OCI-LY7 (cell line): ENCODE measurements around the gene FNDC3B. TPM values are rescaled to one million over a fixed set of nuclear protein-coding genes. Genes with fewer than 3 reads are reported as not detected.

Source experiments
- BruUV-seq: library from RNA; stranded (reverse); fragments of 400-500 nt; replicated peaks from 2 replicates; lab custom pipeline; 2021; lab: Mats Ljungman, UMichigan
- CTCF ChIA-PET: fragments of 300-600 bp; sonication (Branson Sonifier 250); formaldehyde crosslinking; loops from one replicate; lab custom pipeline; 2022; ENCODE audit warnings: antibody characterized with exemption; ENCODE audit not compliant: unreplicated experiment; lab: Charles Lee
- POLR2A ChIA-PET: fragments of 300-600 bp; sonication (Branson Sonifier 250); formaldehyde crosslinking; loops from one replicate; lab custom pipeline; 2022; ENCODE audit warnings: antibody characterized with exemption; lab: Charles Lee
- DNase-seq: peaks from one replicate; pipeline ENCODE4 v3.0.0-alpha.2; 2015; ENCODE audit warnings: low spot score
- H2AFZ ChIP-seq: fragments of 200-600 bp; sonication (generic), shearing (Covaris generic); 2 replicates; pipeline ENCODE4 v1.6.1; 2014; ENCODE audit warnings: mild to moderate bottlenecking, antibody characterized with exemption, low read length, moderate library complexity
- H3K27ac ChIP-seq: fragments of 200-600 bp; sonication (generic); 2 replicates; pipeline ENCODE4 v1.5.1; 2014; ENCODE audit warnings: mixed run types, low read depth, mild to moderate bottlenecking, moderate library complexity, low read length, inconsistent platforms; ENCODE audit not compliant: poor library complexity, severe bottlenecking
- H3K36me3 ChIP-seq: fragments of 200-600 bp; sonication (generic); 2 replicates; pipeline ENCODE4 v1.6.1; 2014; ENCODE audit warnings: mild to moderate bottlenecking, antibody characterized with exemption, low read length, moderate library complexity, mixed read lengths; ENCODE audit not compliant: insufficient read depth
- H3K4me1 ChIP-seq: fragments of 200-600 bp; sonication (generic); 2 replicates; pipeline ENCODE4 v1.5.1; 2014; ENCODE audit warnings: mild to moderate bottlenecking, low read length; ENCODE audit not compliant: insufficient read depth, poor library complexity, severe bottlenecking
- H3K4me2 ChIP-seq: fragments of 200-600 bp; sonication (generic); 2 replicates; pipeline ENCODE4 v1.6.1; 2014; ENCODE audit warnings: mild to moderate bottlenecking, low read length
- H3K4me3 ChIP-seq: fragments of 200-600 bp; sonication (generic); 2 replicates; pipeline ENCODE4 v1.5.1; 2014; ENCODE audit warnings: mild to moderate bottlenecking, low read depth, low read length; ENCODE audit not compliant: poor library complexity, severe bottlenecking
- H3K79me2 ChIP-seq: fragments of 200-600 bp; sonication (generic); 2 replicates; pipeline ENCODE4 v1.6.1; 2016; ENCODE audit warnings: low read depth, mild to moderate bottlenecking, low read length, moderate library complexity, mixed read lengths; ENCODE audit not compliant: insufficient read depth
- H3K9me2 ChIP-seq: fragments of 200-600 bp; sonication (generic); 2 replicates; pipeline ENCODE4 v1.6.1; 2016; ENCODE audit warnings: mild to moderate bottlenecking, low read length, mixed read lengths; ENCODE audit not compliant: insufficient read depth
- H3K9me3 ChIP-seq: fragments of 200-600 bp; sonication (generic); 2 replicates; pipeline ENCODE4 v1.6.1; 2014; ENCODE audit warnings: mild to moderate bottlenecking, mixed run types, low read length, mixed read lengths
- H4K20me1 ChIP-seq: fragments of 200-600 bp; sonication (generic); 2 replicates; pipeline ENCODE4 v1.6.1; 2014; ENCODE audit warnings: mild to moderate bottlenecking, antibody characterized with exemption, low read length, moderate library complexity, mixed read lengths; ENCODE audit not compliant: insufficient read depth
- CTCF ChIP-seq: fragments of 200-600 bp; sonication (generic); conservative IDR thresholded peaks from 2 replicates; pipeline ENCODE4 v1.5.1; 2014; ENCODE audit warnings: mild to moderate bottlenecking, antibody characterized with exemption, low read length, moderate library complexity, mixed read lengths
- EZH2phosphoT487 ChIP-seq: fragments of 200-600 bp; sonication (generic); IDR thresholded peaks from 2 replicates; pipeline ENCODE4 v1.6.1; 2018; ENCODE audit warnings: low read depth, borderline replicate concordance, mild to moderate bottlenecking, mixed run types, antibody characterized with exemption, low read length, moderate library complexity, mixed read lengths
- intact Hi-C: fragments of 100-400 bp; cut with micrococcal nuclease; formaldehyde crosslinking; loops from one replicate; pipeline ENCODE4 v1.10.0; 2022; ENCODE audit not compliant: unreplicated experiment
- total RNA-seq, 2 experiments: library from RNA; depleted of rRNA in 1 of 2; stranded (reverse); fragments of >200 nt in 1 of 2; shearing (Covaris generic) in 1 of 2; gene quantifications; 2 replicates each; pipeline ENCODE4 v1.2.3, GENCODE V29; 2014 to 2022

FNDC3B gene
- total RNA-seq, 2 experiments from 2014 or later = 23.3 to 28.5 TPM

- Histone ChIP-seq H2AFZ (no peak overlapping the region), H3K4me2 (no peak overlapping the region), H4K20me1 (no peaks in the 10 kb centered on the region), H3K4me3 (no peak overlapping the region), H3K9me3 (no peaks in the 10 kb centered on the region), H3K36me3 (no peaks in the 10 kb centered on the region), H3K4me1 (no peaks in the 10 kb centered on the region), H3K27ac (no peak overlapping the region), H3K9me2 (no peaks in the 10 kb centered on the region), H3K79me2 (no peaks in the 10 kb centered on the region)
- no peak for DNase-seq
- intact Hi-C loops = no loop called here
- POLR2A ChIA-PET = interaction anchor here (1.1 to 2.4 kb wide), 2 partner anchors 10 to 44 kb away, joined by 3 to 7 read pairs; no protein-coding TSS in a partner anchor
- CTCF ChIA-PET = no interaction called here
- BruUV-seq = no TSS peak
- TF ChIP-seq EZH2phosphoT487 (no peak), CTCF (no peak)
These were observed 136.8 kb downstream of the FNDC3B start for GRCh38 chr3:172176061-172176770.

DNA sequence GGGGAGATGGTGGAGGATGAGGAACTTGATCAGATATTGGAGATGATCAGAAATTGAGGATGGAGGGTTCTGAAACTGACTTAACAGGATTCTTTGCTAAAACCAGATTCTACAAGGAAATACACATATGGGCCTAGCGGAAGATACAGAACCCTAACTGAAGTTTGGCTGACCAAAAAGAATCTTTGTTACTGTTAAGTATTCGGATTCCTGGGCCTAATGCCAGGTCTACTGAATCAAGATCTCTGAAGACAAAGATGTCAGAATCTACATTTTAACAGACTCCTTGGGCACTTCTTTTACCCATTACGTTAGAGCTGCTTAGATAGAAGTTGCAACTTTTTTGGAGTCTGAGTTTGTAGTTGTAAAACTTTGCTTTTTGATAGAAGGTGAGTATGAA, 137.7 kb downstream of the FNDC3B start:
- Histone ChIP-seq H3K4me3 (no peak overlapping the region), H3K9me2 (no peaks in the 10 kb centered on the region), H2AFZ (no peak overlapping the region), H3K4me1 (no peaks in the 10 kb centered on the region), H3K79me2 (no peaks in the 10 kb centered on the region), H3K36me3 (no peaks in the 10 kb centered on the region), H3K4me2 (no peak overlapping the region), H4K20me1 (no peaks in the 10 kb centered on the region), H3K9me3 (no peaks in the 10 kb centered on the region), H3K27ac (no peak overlapping the region)
- TF ChIP-seq CTCF (no peak), EZH2phosphoT487 (no peak)
- ChIA-PET CTCF (no interaction called here), POLR2A (interaction anchor here (2.4 kb wide), 1 partner anchor 9 kb away, joined by 7 read pairs; no protein-coding TSS in a partner anchor)
- intact Hi-C loops = no loop called here
- BruUV-seq = no TSS peak
- no peak for DNase-seq

GRCh38 chr3:172177803-172178316, 138.5 kb downstream of the FNDC3B start:
- H3K4me2 ChIP-seq = no peak overlapping the region
- no peaks in the 10 kb centered on the region for H3K9me2 ChIP-seq
- H3K4me3 ChIP-seq = no peak overlapping the region
- no peak overlapping the region for H3K27ac ChIP-seq
- intact Hi-C loops = no loop called here
- ChIA-PET POLR2A (interaction anchor here (1.6 to 2.4 kb wide), 3 partner anchors 8 to 12 kb away, joined by 4 to 8 read pairs (median 7); no protein-coding TSS in a partner anchor), CTCF (no interaction called here)
- BruUV-seq = no TSS peak
- DNase-seq = no peak
- H3K9me3 ChIP-seq = no peaks in the 10 kb centered on the region
- no peaks in the 10 kb centered on the region; the same call in 1 of the 2 replicates for H4K20me1 ChIP-seq
- H3K36me3 ChIP-seq = no peaks in the 10 kb centered on the region
- TF ChIP-seq CTCF (no peak), EZH2phosphoT487 (no peak)
- no peaks in the 10 kb centered on the region for H3K79me2 ChIP-seq
- H3K4me1 ChIP-seq = no peaks in the 10 kb centered on the region
- H2AFZ ChIP-seq = no peak overlapping the region
